ENCODE data around the gene SGSH.

SGSH gene

DNA sequence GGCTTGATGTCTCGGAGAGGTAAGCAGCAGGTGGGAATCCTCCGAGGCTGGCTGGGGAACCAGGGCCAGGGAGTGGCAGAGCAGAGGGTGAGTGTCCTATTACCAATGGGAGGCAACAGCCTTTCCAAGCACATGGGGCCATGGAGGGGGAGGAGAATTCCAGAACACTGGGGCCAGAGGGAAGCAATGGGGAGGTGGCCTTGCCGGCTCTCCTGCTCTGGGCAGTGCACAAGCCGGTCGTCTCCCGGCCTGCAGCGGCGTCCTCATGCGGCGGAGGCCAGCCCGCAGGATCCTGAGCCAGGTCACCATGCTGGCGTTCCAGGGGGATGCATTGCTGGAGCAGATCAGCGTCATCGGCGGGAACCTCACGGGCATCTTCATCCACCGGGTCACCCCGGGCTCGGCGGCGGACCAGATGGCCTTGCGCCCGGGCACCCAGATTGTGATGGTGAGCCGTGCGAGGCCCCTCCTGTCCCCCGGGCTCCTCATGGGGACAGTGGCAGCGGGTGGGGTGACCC, 21.9 kb downstream of the SGSH start:
- TF ChIP-seq ZNF274 (IDR thresholded peaks at IDR 0.05; ENCODE audit: low read depth, low read length) = no peak
- H3K4me3 ChIP-seq (ENCODE audit: low read length) = no peak overlapping the region

DNA sequence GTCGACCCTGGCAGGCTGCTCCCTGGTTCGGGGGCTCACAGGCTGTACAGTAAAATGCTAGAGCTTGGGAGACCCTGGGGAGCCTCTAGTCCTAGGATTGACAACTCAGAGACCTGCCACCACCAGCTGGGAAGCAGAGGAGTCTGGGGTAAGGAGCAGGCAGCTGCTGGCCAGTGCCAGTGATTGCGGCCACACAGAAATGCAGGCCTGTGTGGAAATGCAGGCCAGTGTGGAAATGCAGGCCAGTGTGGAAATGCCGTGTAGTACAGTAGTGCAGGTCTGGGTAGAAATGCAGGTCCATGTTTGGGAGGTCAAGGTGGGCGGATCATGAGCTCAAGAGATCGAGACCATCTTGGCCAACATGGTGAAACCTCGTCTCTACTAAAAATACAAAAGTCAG, 23.5 kb downstream of the SGSH start:
- TF ChIP-seq ZNF274 (IDR thresholded peaks at IDR 0.05; ENCODE audit: low read depth, low read length) = no peak
- H3K4me3 ChIP-seq (ENCODE audit: low read length) = no peak overlapping the region

DNA sequence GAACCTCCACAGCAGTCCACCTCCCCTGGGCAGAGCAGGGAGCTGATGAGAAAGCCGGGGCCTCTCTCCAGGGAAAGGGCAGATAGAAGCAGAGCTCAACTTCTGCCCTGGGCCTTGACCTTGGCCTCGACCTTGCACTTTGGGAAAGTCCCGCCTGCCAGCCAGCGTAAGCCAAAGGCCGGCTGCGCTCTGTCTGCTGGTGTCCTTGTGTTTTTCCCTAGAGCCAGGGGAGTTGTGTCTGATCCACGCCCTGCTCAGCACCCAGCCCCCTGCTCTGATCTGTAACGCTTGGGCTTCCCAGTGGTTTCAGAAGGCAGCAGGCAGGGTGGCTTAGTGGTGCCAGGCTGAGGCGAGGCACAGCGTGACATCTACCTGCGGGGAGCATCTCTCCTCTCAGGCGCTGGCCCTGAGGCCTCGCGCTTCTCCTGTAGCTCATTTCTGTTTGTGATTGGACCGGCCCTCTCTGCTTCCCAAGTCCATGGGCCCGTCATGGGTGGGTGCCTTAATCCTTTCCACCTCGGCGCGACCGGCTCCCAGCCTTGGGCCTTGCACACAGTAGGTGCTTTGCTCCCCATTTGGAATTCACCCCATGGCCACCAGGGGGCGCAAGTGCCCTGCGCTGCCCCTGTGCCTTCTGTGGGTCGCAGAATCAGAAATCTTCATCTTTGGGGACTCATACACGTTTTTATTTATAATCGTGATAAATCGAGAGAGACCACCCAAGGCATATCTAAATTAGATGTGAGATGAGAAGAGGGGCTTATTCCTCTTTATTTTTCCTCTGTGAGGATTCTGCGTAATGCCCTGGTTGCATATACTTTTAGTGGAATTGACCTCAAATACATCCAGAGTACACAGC, 24.2 kb downstream of the SGSH start:
- H3K4me3 ChIP-seq (ENCODE audit: low read length) = no peak overlapping the region
- no peak for TF ChIP-seq ZNF274 (IDR thresholded peaks at IDR 0.05; ENCODE audit: low read depth, low read length)

DNA sequence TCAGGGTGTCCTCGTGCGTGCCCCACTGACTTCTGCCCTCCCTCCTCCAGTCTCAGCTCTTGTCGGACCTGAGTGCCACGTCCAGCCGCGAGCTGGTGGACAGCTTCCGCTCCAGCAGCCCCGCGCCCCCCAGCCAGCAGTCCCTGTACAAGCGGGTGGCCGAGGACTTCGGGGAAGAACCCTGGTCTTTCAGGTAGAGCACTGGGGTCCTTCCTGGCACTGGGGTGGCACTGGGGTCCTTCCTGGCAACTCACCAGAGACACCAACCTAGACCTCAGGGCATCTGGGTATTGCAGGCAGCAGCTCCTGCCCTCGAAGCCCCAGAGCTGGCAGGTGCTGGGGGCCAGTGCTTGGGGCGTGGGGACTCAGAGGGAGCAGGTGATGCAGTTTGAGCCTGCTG, 25.0 kb downstream of the SGSH start:
- TF ChIP-seq ZNF274 (IDR thresholded peaks at IDR 0.05; ENCODE audit: low read depth, low read length) = no peak
- H3K4me3 ChIP-seq (ENCODE audit: low read length) = no peak overlapping the region

GRCh38 chr17:80191865-80192661, 28.1 kb downstream of the SGSH start:
- H3K4me3 ChIP-seq (ENCODE audit: low read length) = no peak overlapping the region
- no peak for TF ChIP-seq ZNF274 (IDR thresholded peaks at IDR 0.05; ENCODE audit: low read depth, low read length)

GRCh38 chr17:80191192-80191591, 28.9 kb downstream of the SGSH start:
- H3K4me3 ChIP-seq (ENCODE audit: low read length) = no peak overlapping the region
- no peak for TF ChIP-seq ZNF274 (IDR thresholded peaks at IDR 0.05; ENCODE audit: low read depth, low read length)

- TF ChIP-seq ZNF274 (IDR thresholded peaks at IDR 0.05; ENCODE audit: low read depth, low read length) = no peak
- H3K4me3 ChIP-seq (ENCODE audit: low read length) = no peak overlapping the region
Measured at GRCh38 chr17:80190716-80191115, 29.4 kb downstream of the SGSH start.

DNA sequence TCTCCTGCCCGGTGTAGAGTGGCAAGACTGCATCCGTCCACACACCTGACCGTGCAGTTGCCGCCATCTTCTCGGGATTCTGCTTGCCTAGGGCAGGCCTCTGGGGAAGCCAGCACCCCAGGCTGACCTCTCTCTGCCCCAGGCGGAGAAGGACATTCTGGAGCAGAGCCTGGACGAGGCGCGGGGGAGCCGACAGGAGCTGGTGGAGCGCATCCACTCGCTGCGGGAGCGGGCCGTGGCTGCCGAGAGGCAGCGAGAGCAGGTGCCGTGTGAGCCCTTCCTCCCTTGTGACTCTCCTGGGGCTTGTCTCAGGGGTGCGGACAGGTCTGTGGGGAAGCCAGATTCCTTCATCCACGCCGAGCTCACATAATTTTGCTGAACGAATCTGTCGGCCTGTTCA, 30.5 kb downstream of the SGSH start:
- no peak overlapping the region for H3K4me3 ChIP-seq (ENCODE audit: low read length)
- TF ChIP-seq ZNF274 (IDR thresholded peaks at IDR 0.05; ENCODE audit: low read depth, low read length) = no peak

- H3K4me3 ChIP-seq (ENCODE audit: low read length) = no peak overlapping the region
- TF ChIP-seq ZNF274 (IDR thresholded peaks at IDR 0.05; ENCODE audit: low read depth, low read length) = no peak
Measured at GRCh38 chr17:80187515-80187941, 32.6 kb downstream of the SGSH start.

- no peak for TF ChIP-seq ZNF274 (IDR thresholded peaks at IDR 0.05; ENCODE audit: low read depth, low read length)
- H3K4me3 ChIP-seq (ENCODE audit: low read length) = no peak overlapping the region
Measured at GRCh38 chr17:80187090-80187489, 33.0 kb downstream of the SGSH start.

- TF ChIP-seq ZNF274 (IDR thresholded peaks at IDR 0.05; ENCODE audit: low read depth, low read length) = no peak
- H3K4me3 ChIP-seq (ENCODE audit: low read length) = no peak overlapping the region
Measured at GRCh38 chr17:80185968-80186367, 34.2 kb downstream of the SGSH start.

- no peak overlapping the region for H3K4me3 ChIP-seq (ENCODE audit: low read length)
Measured at GRCh38 chr17:80184423-80184714, 35.8 kb downstream of the SGSH start.

DNA sequence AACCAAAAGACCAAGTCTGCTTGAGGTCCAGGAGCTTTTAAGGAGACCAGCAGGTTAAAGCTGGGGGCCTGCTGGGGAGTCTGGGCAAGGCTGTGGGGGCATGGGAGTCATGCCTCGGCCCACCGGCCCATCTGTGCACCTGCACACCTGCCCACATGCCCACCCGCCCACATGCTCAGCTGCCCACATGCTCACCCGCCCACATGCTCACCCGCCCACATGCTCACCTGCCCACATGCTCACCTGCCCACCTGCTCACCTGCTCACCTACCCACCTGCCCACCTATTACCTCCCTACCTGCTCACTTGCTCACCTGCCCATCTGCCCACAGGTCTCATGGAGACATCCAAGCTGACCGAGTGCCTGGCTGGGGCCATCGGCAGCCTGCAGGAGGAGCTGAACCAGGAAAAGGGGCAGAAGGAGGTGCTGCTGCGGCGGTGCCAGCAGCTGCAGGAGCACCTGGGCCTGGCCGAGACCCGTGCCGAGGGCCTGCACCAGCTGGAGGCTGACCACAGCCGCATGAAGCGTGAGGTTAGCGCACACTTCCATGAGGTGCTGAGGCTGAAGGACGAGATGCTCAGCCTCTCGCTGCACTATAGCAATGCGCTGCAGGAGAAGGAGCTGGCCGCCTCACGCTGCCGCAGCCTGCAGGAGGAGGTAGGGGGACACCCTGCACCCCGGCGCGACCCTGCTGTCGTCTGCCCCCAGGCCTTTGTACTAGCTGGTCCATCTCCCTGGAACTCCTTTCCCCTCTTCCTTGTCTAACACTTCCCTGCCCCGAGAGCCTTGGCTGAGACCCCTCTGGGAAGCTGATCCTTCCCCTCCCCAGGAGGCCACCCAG, 36.3 kb downstream of the SGSH start:
- no peak for TF ChIP-seq ZNF274 (IDR thresholded peaks at IDR 0.05; ENCODE audit: low read depth, low read length)
- H3K4me3 ChIP-seq (ENCODE audit: low read length) = no peak overlapping the region

More at GRCh38 chr17:80184423-80184714, 35.8 kb downstream of the SGSH start:
- no peak for TF ChIP-seq ZNF274 (IDR thresholded peaks at IDR 0.05; ENCODE audit: low read depth, low read length)

- H3K4me3 ChIP-seq (ENCODE audit: low read length) = no peak overlapping the region
- TF ChIP-seq ZNF274 (IDR thresholded peaks at IDR 0.05; ENCODE audit: low read depth, low read length) = no peak
Measured at GRCh38 chr17:80182845-80183223, 37.3 kb downstream of the SGSH start.

All from GM08714 (cell line).